ENCODE results near the gene GALNTL6. TPM values are rescaled to one million over a fixed set of nuclear protein-coding genes. Genes with fewer than 3 reads are reported as not detected.

GALNTL6 gene
- total RNA-seq, 1 donor from 2014 or later = 0.61 TPM

GRCh38 chr4:173052439-173052838 is 1239.2 kb downstream of the GALNTL6 start:
- TF ChIP-seq, protein P1, sequence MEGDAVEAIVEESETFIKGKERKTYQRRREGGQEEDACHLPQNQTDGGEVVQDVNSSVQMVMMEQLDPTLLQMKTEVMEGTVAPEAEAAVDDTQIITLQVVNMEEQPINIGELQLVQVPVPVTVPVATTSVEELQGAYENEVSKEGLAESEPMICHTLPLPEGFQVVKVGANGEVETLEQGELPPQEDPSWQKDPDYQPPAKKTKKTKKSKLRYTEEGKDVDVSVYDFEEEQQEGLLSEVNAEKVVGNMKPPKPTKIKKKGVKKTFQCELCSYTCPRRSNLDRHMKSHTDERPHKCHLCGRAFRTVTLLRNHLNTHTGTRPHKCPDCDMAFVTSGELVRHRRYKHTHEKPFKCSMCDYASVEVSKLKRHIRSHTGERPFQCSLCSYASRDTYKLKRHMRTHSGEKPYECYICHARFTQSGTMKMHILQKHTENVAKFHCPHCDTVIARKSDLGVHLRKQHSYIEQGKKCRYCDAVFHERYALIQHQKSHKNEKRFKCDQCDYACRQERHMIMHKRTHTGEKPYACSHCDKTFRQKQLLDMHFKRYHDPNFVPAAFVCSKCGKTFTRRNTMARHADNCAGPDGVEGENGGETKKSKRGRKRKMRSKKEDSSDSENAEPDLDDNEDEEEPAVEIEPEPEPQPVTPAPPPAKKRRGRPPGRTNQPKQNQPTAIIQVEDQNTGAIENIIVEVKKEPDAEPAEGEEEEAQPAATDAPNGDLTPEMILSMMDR (IDR thresholded peaks at IDR 0.05; ENCODE audit: insufficient read depth, low read depth, low read length) = no peak
- TF ChIP-seq EZH2 (IDR thresholded peaks at IDR 0.05; ENCODE audit: insufficient read depth, low read length) = no peak
- Histone ChIP-seq H3K9ac (ENCODE audit: low read length) (no peak overlapping the region), H3K4me1 (ENCODE audit: insufficient read depth, low read length) (no peaks in the 10 kb centered on the region), H3K4me3 (ENCODE audit: insufficient read depth, low read depth, low read length) (no peak overlapping the region), H3K36me3 (ENCODE audit: insufficient read depth, low read length) (no peaks in the 10 kb centered on the region), H3K27me3 (ENCODE audit: insufficient read depth, low read length) (no peaks in the 10 kb centered on the region), H2AFZ (ENCODE audit: low read depth, low read length) (no peak overlapping the region), H3K79me2 (ENCODE audit: insufficient read depth, low read length) (no peaks in the 10 kb centered on the region), H3K9me3 (ENCODE audit: insufficient read depth, low read depth, low read length) (no peaks in the 10 kb centered on the region), H3K4me2 (ENCODE audit: low read length) (no peak overlapping the region), H4K20me1 (ENCODE audit: insufficient read depth, low read length) (no peaks in the 10 kb centered on the region), H3K27ac (ENCODE audit: low read depth, low read length) (no peak overlapping the region)
- H3K36me3 Mint-ChIP-seq (ENCODE audit: low read depth, unreplicated experiment) = no peaks in the 10 kb centered on the region
- H3K4me1 Mint-ChIP-seq (ENCODE audit: low read depth, unreplicated experiment) = peaks cover 19% of the 10 kb centered on the region
- FAIRE-seq = no peak
- no peak for DNase-seq (ENCODE audit: low read depth)
- H3K27me3 Mint-ChIP-seq (ENCODE audit: low read depth, unreplicated experiment) = no peaks in the 10 kb centered on the region
- no peaks in the 10 kb centered on the region for H3K9me3 Mint-ChIP-seq (ENCODE audit: unreplicated experiment)
- no peak overlapping the region for H3K27ac Mint-ChIP-seq (ENCODE audit: unreplicated experiment)
- H3K4me3 Mint-ChIP-seq (ENCODE audit: unreplicated experiment) = no peak overlapping the region

GRCh38 chr4:173056271-173056670 is 1243.1 kb downstream of the GALNTL6 start:
- H3K27ac ChIP-seq (ENCODE audit: low read depth, low read length) = no peak overlapping the region

GRCh38 chr4:173056710-173057109 is 1243.5 kb downstream of the GALNTL6 start:
- H3K4me2 ChIP-seq (ENCODE audit: low read length) = no peak overlapping the region
- H2AFZ ChIP-seq (ENCODE audit: low read depth, low read length) = no peak overlapping the region
- H3K27me3 ChIP-seq (ENCODE audit: insufficient read depth, low read length) = no peaks in the 10 kb centered on the region
- no peaks in the 10 kb centered on the region for H4K20me1 ChIP-seq (ENCODE audit: insufficient read depth, low read length)
- Mint-ChIP-seq H3K4me1 (ENCODE audit: low read depth, unreplicated experiment) (peaks cover 22% of the 10 kb centered on the region), H3K27me3 (ENCODE audit: low read depth, unreplicated experiment) (no peaks in the 10 kb centered on the region), H3K36me3 (ENCODE audit: low read depth, unreplicated experiment) (no peaks in the 10 kb centered on the region), H3K27ac (ENCODE audit: unreplicated experiment) (no peak overlapping the region), H3K4me3 (ENCODE audit: unreplicated experiment) (no peak overlapping the region), H3K9me3 (ENCODE audit: unreplicated experiment) (no peaks in the 10 kb centered on the region)
- H3K27ac ChIP-seq (ENCODE audit: low read depth, low read length) = no peak overlapping the region
- TF ChIP-seq, protein P1 (IDR thresholded peaks at IDR 0.05; ENCODE audit: insufficient read depth, low read depth, low read length) = no peak
- H3K9ac ChIP-seq (ENCODE audit: low read length) = no peak overlapping the region
- no peak overlapping the region for H3K4me3 ChIP-seq (ENCODE audit: insufficient read depth, low read depth, low read length)
- FAIRE-seq (no peak), DNase-seq (ENCODE audit: low read depth) (no peak)
- H3K36me3 ChIP-seq (ENCODE audit: insufficient read depth, low read length) = no peaks in the 10 kb centered on the region
- no peaks in the 10 kb centered on the region for H3K4me1 ChIP-seq (ENCODE audit: insufficient read depth, low read length)
- H3K9me3 ChIP-seq (ENCODE audit: insufficient read depth, low read depth, low read length) = no peaks in the 10 kb centered on the region
- H3K79me2 ChIP-seq (ENCODE audit: insufficient read depth, low read length) = no peaks in the 10 kb centered on the region

More at GRCh38 chr4:173056271-173056670, 1243.1 kb downstream of the GALNTL6 start:
- H3K27me3 ChIP-seq (ENCODE audit: insufficient read depth, low read length) = no peaks in the 10 kb centered on the region
- Mint-ChIP-seq H3K36me3 (ENCODE audit: low read depth, unreplicated experiment) (no peaks in the 10 kb centered on the region), H3K27ac (ENCODE audit: unreplicated experiment) (no peak overlapping the region), H3K4me3 (ENCODE audit: unreplicated experiment) (no peak overlapping the region), H3K4me1 (ENCODE audit: low read depth, unreplicated experiment) (peaks cover 27% of the 10 kb centered on the region), H3K9me3 (ENCODE audit: unreplicated experiment) (no peaks in the 10 kb centered on the region), H3K27me3 (ENCODE audit: low read depth, unreplicated experiment) (no peaks in the 10 kb centered on the region)
- no peak for TF ChIP-seq EZH2 (IDR thresholded peaks at IDR 0.05; ENCODE audit: insufficient read depth, low read length)
- H3K4me2 ChIP-seq (ENCODE audit: low read length) = no peak overlapping the region
- no peaks in the 10 kb centered on the region for H3K36me3 ChIP-seq (ENCODE audit: insufficient read depth, low read length)
- no peak overlapping the region for H3K4me3 ChIP-seq (ENCODE audit: insufficient read depth, low read depth, low read length)
- no peaks in the 10 kb centered on the region for H3K4me1 ChIP-seq (ENCODE audit: insufficient read depth, low read length)
- H3K9me3 ChIP-seq (ENCODE audit: insufficient read depth, low read depth, low read length) = no peaks in the 10 kb centered on the region
- FAIRE-seq = no peak
- no peak overlapping the region for H2AFZ ChIP-seq (ENCODE audit: low read depth, low read length)
- H3K79me2 ChIP-seq (ENCODE audit: insufficient read depth, low read length) = no peaks in the 10 kb centered on the region
- DNase-seq (ENCODE audit: low read depth) = no peak
- H4K20me1 ChIP-seq (ENCODE audit: insufficient read depth, low read length) = no peaks in the 10 kb centered on the region
- no peak overlapping the region for H3K9ac ChIP-seq (ENCODE audit: low read length)
